HG02763 (cell line): ENCODE data around the gene STX8.
"Not testable (repeated sequence)": the region's sequence is repeated elsewhere in the genome, so short reads cannot be mapped to it uniquely, and the experiment has no call there.

Source experiments
- ATAC-seq: cut with Tn5 transposase; IDR thresholded peaks from one replicate; pipeline ENCODE4 v1.9.1; 2021; ENCODE audit warnings: mild to moderate bottlenecking, moderate library complexity; ENCODE audit not compliant: unreplicated experiment

The STX8 gene

GRCh38 chr17:9271989-9272388 is 303.6 kb downstream of the STX8 start:
- ATAC-seq = no peak

GRCh38 chr17:9270921-9271320 is 304.7 kb downstream of the STX8 start:
- no peak for ATAC-seq

GRCh38 chr17:9269350-9270035 is 306.1 kb downstream of the STX8 start:
- no peak for ATAC-seq

DNA sequence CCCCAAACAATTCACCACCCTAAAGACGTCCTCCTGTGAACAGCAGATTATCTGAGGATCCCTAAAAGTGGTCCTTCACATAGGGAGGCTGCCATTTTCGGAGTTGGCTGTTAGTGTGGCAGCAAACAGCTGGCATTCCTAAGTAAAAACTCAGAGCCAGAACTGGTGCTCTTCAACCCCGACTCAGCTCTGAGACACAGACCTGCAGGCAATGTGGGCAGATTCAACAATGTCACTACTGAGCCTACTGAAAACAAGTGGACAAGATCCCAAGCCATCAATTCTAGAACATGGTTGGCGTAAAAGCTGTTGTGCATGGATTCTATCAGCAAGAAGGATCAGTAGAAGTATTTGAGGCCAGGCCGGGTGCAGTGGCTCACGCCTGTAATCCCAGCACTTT is 307.1 kb downstream of the STX8 start:
- no peak for ATAC-seq

GRCh38 chr17:9266697-9267117 is 308.9 kb downstream of the STX8 start:
- no peak for ATAC-seq

DNA sequence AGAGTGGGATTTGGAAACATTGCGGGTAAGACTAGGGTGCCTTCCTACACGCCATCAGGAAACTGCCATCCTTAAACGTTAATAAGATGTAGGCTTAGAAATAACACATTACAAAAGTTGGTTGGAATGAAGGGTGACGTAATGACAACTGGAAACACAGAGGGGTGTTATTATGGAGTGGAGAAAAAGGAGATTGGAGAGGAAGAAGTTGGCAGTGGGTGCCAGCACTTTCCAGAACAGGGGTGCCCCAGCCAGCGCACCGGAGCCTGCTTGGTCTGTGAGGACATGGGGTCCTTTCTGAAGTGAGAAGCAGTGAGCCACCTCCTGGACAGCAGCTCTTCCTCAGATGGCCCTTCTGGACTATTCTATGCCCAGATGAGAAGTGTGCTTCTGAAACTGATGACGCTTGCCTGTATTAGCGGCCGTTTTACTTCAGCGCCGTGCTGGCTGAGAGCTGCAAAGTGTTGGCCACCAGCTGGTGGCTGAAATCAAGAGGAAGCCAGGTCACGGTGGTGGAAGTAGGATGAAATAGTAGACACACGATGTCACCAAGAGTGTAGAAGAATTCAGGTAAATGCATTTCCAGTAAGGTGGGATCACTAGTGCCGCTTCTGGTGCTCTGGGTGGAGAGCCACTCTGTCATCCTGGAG is 309.5 kb downstream of the STX8 start:
- no peak for ATAC-seq

DNA sequence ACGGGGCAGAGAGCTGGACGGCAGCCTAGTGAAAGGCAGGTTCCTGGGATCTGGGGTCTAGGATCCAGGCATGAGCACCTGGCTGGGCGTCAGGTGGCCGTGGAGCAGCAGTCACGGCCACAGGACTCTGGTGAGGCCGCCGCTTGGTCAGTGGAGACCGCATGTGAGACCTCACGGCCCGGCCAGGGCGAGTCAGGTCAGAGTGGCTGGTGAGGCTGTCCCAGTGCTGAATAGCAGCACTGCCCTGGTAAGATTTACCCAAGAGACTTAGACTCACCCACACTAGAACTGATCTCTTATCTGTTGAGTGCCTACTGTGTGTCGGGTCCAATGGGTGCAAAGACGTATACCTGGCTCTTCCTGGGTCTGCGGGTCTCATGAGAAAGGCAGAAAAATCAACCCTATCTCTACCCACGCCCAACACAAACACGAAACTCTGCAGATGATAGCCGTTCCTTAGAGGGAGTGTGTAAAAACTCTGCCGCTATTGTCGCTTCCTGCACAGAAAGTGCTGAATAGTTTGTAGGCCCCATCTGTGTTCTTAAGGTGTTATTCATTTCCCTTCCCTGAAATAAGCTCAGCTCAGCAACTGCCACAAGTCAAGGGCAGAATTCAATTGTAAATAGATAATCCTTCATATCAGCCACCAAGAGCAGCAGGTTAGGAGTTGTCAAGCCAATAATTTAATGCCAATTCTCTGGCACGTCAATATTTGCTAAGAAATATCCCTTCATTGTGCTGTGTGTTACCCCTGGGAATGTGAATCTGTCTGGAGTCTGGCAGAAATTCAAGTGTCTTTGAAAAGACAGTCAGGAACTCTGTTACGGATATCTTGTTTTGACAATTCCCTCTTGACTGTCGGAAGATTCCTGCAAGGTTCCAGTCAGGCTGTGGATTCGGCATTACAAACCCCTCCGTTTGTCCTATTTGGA is 314.3 kb downstream of the STX8 start:
- no peak for ATAC-seq

DNA sequence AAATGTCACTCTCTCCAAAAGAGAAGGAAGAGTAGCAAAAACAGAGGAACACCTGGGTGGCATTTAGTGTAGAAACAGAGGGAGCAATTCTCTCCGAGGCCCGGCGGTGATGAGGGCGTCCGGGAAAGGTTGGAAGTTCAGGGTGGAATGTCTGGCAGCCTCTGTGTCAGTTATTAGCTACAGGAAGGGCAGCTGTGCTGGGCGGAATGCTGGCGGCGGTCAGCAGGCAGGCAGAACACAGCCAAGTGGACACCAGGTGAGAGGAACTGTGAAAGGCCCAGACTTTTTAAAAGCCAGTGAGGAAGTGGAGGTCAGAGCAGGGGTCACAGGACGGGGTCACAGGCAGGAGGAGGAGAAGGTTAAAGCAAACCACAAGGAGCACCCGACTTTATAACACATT is 316.2 kb downstream of the STX8 start:
- ATAC-seq = no peak

DNA sequence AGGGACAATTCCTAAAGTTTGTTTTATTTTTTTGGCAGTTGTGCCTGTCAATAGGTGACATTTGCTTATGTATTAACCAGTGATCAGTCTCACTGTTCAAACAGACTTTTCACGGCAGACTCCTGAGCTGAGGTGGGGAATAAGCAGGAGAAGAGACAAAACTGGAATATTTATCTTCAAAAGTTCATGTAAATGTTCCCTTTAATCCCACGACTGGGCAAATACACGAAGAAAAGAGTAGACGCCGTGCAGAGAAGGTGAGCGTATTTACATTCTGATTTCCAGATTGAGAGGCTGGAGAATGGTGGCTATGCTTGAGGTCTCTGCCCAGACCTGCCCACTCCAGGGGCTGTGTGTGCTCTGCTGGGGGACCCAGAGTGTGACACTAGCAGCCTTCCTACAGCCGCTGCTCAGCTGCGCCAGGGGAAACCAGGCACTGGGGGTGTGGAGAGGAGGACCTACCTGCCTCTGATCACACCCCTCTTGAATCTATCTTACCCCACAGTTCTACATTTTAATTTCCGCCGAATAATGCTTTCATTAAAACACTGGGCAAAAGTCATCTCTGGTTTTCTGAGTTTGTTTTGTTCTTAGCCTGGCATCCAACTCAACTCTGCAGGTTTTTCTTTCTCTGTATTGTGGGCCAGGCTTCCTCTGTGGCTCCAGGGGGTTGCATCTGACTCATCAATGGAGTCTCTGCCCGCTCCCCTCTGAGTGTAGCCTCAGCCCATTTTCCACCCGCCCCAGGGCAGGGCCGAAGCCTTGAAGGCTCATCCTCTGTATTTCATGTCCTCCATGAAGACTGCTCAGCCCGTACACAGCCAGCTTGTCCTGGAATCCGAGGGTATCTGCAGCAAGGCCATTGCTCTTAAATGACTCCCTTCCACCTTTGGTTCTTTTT is 317.3 kb downstream of the STX8 start:
- ATAC-seq = no peak

DNA sequence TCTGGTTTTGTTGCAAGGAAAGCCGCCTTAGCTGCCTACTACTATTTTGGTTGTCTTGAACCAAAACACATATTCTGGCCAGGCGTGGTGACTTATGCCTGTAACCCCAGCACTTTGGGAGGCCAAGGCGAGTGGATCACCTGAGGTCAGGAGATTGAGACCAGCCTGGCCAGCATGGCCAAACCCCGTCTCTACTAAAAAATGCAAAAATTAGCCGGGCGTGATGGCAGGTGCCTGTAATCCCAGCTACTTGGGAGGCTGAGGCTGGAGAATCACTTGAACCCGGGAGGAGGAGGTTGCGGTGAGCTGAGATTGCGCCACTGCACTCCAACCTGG is 318.0 kb downstream of the STX8 start:
- ATAC-seq = not testable (repeated sequence)

GRCh38 chr17:9256751-9257629 is 318.6 kb downstream of the STX8 start:
- ATAC-seq = no peak

- no peak for ATAC-seq
Observed at GRCh38 chr17:9256361-9256750, 319.3 kb downstream of the STX8 start.

DNA sequence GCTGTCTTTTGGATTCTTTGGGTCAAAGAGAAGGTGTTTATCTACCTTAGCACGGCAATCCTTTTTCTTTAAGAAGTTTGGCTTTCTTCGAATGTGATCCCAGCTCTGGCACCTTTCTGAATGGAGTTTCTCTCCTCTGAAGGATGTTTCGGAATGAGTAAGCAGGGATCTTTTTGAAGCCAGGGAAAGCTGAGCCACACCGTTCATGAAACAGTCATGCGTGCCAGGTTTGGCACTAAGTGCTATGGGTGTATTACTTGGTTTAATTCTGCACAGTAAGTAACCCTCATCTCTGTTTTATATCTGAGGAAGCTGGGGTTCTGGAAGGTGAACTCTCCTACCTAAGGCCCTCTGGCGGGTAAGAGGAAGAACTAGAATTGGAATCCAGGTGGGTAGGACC is 319.8 kb downstream of the STX8 start:
- no peak for ATAC-seq

GRCh38 chr17:9254841-9255240 is 320.8 kb downstream of the STX8 start:
- no peak for ATAC-seq

GRCh38 chr17:9253308-9253707 is 322.3 kb downstream of the STX8 start:
- ATAC-seq = no peak

- ATAC-seq = no peak
Observed at GRCh38 chr17:9251273-9251672, 324.3 kb downstream of the STX8 start.

DNA sequence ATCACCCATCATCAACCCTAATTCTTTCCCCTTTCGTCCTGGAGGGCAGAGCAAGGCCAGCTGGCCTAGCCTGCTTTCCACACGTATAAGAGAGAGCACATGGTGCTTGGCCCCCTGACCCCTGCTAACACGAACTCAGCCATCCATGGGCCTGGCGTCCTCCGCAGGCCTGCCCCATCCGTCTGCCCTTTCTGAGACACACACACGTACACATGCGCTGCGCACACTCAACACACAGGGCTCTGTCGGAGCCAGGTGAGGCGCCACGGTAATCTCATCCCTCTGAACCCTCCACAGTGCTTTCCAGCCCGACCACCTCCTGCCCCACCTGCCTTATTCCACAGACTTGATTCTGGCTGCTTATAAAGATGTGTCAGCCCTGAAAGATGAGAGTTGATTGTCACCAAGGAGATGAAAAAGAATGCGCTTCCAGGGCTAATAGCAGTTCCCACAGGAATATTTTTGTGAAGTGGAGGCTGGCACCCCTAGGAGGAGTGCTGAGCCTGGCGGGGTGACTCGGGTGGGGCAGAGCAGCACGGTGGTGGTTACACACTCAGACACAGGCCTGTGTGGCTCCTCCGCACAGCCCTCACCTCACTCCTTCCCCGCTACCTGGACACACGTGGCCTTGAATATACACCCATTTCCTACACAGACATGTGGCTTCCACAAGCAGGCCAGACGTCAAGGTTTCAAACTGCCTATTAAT is 326.2 kb downstream of the STX8 start:
- no peak for ATAC-seq

- no peak for ATAC-seq
Observed at GRCh38 chr17:9247401-9247938, 328.1 kb downstream of the STX8 start.
